Panc1 (cell line): ENCODE measurements around the gene UGT1A9.

Experiments
- CTCF ChIP-seq: fragments of 450-650 bp; IDR thresholded peaks from 2 replicates; pipeline ENCODE4 v1.5.1; 2017; ENCODE audit warnings: mild to moderate bottlenecking
- POLR2AphosphoS5 ChIP-seq: IDR thresholded peaks from 2 replicates; pipeline ENCODE4 v1.6.1; 2012; ENCODE audit warnings: mild to moderate bottlenecking, low read depth, low read length, moderate library complexity
- REST ChIP-seq, 2 experiments: IDR thresholded peaks; 2 replicates each; pipeline ENCODE4 v1.6.1; 2011 to 2012; ENCODE audit warnings: low read depth in 2 of 2, control low read depth in 1 of 2, low read length in 1 of 2, mild to moderate bottlenecking in 1 of 2, moderate library complexity in 1 of 2; ENCODE audit not compliant: insufficient read depth in 1 of 2
- SIN3A ChIP-seq: IDR thresholded peaks from 2 replicates; pipeline ENCODE4 v1.6.1; 2012; ENCODE audit warnings: low read depth, mild to moderate bottlenecking, low read length, moderate library complexity, borderline replicate concordance; ENCODE audit not compliant: insufficient read depth
- TCF7L2 ChIP-seq: IDR thresholded peaks from 2 replicates; pipeline ENCODE4 v1.6.1; 2011; ENCODE audit warnings: mild to moderate bottlenecking, low read depth, low read length, inconsistent platforms

GRCh38 chr2:233688341-233688740, 16.6 kb downstream of the UGT1A9 start:
- TF ChIP-seq CTCF = no peak
- no peak for TF ChIP-seq TCF7L2
- no peak for TF ChIP-seq SIN3A
- TF ChIP-seq REST (IDR thresholded peaks at IDR 0.05; ENCODE audit: insufficient read depth in 1 of 2, low read depth in 2 of 2, low read length in 1 of 2) = no peak
- TF ChIP-seq POLR2AphosphoS5 = no peak
